ENCODE data around the gene SCUBE2.
"Not testable (repeated sequence)": the region's sequence is repeated elsewhere in the genome, so short reads cannot be mapped to it uniquely, and the experiment has no call there.

Gene SCUBE2

DNA sequence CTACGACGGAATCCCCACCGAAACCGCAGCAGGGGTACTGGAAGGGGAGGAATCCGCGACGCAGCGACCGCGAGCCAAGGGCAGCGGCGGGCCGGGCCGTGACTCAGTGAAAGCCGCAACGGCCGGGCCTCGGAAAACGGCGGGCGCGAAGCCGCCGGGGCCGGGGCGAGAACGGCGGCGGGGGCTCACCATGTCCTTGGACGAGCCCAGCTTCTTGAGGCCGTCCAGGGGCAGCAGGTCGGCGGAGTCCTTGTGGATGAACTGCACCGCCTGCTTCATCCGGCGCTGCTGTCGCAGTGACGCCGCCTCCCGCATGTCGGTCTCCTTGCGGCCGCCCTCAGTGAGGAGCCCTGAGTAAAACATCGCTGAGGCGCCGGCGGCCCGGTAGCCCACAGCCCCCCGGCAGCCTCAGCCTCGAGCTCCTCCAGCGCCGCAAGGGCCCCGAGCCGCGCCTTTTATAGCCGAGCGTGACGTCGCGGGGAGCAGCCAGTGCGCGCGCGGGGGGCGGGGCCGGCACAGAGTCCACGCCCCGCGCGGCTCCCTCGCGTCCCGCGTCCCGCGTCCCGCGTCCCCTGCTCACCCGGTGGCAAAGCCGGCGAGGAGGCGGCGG, 87.7 kb downstream of the SCUBE2 start, which contains the start of gene NRIP3:
Gene NRIP3 (minus strand): TSS at position 429 of the 610 bp plus-strand sequence. CDS start 66 bp downstream, at position 363.
- DNase-seq: peak; percentile 31 to 50 (median 44)

DNA sequence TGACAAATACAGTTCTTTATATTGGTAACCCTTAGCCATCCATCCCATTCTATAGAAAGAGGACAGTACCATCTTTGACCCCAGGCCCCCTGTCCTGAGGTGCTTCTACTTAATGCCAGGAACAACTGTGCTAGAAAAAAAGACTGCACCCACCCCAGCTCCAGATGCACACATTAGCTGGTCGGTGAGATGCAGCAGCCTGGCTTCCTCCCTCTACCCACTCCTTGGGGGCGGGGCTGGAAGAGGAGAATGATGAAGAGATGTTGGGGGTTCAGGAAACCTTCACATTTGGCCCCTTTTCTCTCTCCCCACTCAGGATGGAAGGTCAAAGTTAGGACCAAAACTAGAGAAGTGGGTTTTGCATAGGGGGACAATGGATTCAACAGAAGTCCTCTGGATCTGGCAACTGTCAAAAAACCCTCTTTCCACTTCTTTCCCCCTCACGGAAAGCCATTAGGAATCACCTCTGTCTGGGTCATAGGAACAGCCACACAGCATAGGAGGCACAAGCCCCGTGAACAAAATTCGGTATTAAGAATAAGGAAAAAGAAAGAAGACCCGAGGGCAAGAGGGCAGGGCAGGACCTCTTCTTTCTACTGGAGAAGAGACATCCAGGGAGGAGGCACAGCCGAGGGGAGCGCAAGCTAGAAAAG, 88.4 kb downstream of the SCUBE2 start:
- no peak for DNase-seq

DNA sequence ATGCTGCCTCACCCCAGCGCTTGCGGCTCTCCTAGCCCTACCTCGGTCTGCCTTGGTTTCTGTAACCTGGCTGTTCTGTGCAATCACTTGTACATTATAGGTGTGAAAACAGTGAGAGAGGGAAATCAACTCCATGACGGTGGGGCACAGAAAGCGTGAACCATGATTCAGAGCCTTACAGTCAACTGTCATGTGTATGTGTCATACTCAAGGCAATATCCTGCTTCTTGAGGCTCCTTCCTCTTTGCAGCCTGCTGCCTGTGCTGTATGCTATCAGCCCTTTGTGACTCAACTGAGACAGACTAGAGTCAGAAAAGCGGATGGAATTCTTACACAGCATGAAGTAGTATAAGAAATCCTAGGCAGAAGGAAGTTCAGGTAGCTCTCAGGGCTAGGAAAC, 89.7 kb downstream of the SCUBE2 start:
- DNase-seq: no peak

DNA sequence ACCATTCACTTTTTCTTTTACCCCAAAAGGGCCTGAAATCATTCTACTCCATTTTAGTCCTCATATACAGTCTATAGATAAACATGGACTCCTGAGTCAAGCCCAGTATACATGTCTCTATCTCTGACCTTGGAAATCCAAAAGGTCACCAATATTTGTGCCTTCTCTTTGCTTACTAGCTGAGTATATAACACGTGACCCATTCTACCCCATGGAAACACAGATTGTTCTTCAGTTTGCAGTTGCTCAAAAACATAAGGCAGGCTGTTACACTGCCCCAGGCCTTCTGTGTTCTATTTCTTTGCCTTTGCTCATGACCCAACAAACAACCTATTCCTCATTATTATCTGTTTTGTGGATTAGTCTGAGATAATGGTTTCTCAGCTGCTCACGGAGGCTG, 93.4 kb downstream of the SCUBE2 start:
- no peak for DNase-seq

DNA sequence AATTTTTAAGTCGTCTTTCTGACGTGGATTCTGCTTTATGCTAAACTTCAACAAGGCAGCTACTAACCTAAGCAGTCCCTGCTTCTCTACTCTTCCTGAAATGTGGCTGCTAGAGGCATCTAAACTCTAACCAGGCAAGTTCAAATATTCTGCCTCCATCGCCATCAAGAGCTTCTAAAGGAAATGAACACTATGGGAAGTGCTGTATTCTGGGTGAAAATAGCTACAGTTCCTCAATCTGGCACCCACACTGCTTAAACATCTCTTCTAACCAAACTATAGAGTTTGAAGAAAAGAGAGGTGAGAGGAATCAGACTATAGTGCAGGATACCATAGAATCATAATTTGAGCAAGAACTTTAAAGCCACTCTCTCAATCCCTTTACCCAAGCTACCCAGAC, 93.9 kb downstream of the SCUBE2 start:
- no peak for DNase-seq

DNA sequence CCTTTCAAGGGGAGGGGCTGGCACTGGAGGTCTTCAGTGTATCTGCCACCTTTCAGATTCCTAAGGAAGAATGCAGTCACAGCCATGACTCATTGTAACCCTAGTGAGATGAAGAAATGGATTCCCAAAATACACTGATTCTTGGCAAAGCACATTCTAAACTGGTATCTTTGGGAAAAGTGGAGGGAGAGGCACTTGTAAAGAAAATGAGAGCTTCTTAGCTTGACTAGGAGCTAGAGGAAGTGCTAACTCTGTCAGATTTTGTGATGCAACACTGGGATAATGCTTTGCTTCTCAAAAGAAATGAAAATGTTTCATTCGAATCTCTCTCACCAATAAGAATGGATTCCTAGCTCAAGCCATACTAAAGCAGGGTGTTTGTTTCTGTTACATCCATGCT, 101.9 kb downstream of the SCUBE2 start:
- DNase-seq: no peak

DNA sequence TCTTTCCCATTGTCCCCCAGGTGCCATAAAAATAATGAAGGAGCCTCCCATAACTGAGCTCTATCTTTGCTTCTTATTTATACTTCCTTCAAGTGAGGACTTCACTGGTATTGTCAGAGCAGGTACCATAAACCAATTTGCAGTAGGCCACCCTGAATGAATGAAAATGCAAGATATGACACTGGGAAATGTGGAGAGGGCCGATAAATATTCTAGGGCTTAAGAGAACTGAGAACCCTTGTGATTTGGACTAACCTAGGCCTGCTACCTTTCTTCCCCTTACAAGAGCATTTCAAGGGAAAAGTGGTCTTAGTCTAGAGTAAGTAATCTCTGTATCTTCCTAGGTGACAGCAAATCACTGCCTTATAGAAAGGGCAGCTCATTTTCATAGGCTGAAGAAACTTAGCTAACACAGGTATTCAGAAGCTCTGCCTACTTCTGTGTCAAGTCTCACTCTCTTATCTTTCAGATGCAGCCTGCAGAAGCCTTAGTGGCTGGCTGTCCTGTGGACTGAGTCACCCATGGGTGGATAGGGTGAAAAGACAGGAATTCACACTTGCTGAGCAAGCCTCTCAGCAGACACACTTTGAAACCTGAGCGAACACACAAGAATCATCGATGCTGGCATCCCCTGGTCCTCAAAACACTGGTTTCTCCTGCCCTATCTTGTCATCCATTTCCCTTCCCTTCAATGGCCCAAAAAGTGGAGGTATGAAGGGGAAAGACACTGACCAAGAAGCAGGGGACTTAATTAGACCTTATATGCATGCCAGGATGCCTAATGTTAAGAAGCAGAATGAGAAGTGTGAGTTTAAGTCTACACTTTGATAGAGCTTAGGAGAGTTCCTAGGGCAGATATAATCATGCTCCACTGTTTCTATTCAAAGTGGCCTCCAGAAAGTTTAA, 102.8 kb downstream of the SCUBE2 start:
- no peak for DNase-seq

DNA sequence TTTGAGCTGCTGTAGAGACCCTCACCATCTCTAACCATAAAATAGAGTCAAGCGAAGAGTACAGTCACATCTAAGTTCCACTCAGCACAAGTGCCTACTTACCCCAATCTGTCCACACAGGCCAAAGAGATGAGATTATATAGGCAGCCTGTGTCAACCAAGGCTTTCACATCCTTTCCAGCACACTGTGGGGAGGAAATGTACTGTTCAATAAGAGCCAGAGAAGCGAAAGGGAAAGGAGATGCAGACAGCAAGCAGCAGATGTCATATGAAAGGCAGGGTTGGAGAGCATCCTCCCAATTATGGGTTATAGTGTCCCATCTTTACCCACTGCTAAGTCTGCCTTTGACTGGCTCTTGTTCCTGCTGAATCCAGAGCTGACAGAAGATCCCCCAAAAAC, 104.0 kb downstream of the SCUBE2 start:
- no peak for DNase-seq

DNA sequence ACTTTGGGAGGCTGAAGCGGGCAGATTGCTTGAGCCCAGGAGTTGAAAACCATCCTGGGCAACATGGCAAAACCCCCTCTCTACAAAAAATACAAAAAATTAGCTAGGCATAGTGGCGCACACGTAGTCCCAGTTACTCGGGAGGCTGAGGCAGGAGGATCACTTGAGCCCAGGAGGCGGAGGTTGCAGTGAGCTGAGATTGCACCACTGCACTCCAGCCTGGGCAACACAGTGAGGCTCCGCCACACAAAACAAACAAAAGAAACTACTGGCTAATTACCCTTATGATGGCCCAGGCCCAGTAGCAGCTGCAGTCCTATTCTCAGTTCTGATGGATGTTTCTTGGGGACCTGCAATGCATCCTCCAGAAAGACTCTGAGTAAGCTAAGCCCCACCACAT, 104.6 kb downstream of the SCUBE2 start:
- DNase-seq: not testable (repeated sequence)

DNA sequence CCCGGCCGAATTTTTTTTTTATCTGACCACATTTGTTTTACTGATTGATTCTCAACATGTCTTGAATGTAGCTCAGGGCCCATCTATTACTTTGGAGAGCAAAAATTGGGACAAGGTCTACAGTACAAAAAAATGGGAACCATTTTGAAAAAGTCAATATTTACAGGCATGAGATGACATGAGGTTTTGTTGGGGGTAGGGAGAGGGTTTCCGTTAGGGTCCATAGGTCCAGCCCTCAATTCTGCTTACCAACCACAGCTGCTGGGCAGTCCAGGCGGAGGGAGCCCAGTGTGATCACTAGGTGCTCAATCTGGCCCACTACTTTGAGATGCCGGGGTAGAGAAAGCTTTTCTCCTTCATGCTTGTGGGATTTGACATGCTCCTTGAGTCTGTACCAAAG, 105.9 kb downstream of the SCUBE2 start:
- no peak for DNase-seq

DNA sequence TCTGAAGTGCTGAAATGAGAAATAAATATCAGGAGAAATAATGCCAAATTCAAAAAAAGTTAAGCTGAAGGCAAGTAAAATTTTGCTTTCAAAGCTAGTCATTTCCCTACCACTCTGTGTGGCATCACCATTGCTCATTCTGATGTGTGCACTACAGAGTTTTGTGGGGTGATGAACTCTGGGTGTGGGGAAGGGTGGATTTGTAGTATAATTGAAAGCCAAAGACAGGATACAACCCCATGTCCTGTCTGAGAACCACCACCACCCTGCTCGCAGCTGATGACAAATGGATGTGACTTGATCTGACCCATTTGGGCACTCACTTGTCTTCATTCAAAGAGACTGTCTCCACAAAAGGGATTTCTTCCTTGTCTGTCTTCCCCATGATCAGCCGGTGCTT, 107.8 kb downstream of the SCUBE2 start:
- no peak for DNase-seq

DNA sequence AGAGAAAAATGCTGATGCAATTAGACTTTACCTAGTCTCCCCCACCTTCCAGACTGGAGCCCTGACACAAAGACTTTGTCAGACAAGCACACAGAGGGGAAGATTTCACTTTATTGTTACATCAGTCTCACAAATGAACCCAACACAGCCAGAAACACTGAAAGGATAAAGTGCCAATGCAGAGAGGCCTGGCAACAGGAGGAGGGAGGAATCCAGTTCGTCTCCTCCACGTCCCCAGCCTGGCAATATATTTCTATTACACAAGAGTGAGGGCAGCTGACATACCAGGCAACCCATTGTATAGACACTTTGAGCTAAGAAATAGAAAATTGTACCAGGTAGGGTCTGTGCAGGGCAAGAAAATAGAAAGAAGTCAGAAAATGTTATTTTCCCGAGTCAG, 110.9 kb downstream of the SCUBE2 start:
- DNase-seq: no peak

DNA sequence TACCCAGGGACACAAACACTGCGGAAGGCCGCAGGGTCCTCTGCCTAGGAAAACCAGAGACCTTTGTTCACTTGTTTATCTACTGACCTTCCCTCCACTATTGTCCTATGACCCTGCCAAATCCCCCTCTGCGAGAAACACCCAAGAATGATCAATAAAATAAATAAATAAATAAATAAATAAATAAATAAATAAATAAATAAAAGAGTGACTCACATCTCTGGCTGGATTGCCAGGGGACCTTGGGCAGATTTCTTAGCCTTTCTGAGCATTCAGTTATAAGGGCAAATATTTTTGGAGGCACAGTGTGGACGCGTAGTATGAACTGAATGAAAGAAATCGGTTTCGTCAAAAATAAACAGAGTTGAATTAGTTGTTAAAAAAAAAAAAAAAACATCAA, 112.0 kb downstream of the SCUBE2 start:
- DNase-seq: not testable (repeated sequence)

DNA sequence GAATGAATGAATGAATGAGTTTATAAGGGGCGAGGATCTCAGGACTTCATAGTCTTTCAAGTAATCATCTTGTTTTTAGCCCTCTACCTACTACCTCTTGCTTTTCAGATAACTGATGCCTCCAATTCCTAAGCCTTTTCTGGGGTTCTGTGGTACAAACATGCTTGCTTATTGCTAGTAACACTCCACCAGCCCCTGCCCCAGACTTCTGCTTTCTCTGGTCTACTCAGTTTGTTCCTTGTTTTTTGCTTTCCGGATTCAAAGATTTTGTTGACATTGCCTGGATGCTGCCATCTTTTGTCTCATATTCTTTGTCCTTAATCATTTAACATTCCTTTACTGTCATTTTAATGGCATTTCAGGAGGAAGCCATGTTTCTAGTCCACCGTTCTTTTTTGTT, 118.3 kb downstream of the SCUBE2 start:
- no peak for DNase-seq

DNA sequence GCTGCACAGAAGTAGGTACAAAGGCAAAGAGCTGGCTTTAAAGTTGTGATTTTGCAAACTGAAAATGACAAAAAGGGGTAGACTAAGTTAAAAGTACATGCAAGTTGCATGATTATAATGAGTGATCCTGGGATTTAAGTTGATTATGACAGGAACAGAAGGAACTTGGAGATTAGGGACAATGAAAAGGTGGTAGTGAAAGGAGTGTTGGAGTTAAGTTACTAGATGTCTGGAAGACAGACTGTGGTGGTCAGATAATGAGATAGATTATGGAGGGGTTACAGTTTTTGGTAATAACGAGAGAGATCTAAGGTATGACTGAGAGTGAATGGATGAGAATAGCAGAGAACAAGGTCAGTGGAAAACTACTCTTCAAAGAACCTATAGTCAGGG, 119.5 kb downstream of the SCUBE2 start:
- DNase-seq: no peak

DNA sequence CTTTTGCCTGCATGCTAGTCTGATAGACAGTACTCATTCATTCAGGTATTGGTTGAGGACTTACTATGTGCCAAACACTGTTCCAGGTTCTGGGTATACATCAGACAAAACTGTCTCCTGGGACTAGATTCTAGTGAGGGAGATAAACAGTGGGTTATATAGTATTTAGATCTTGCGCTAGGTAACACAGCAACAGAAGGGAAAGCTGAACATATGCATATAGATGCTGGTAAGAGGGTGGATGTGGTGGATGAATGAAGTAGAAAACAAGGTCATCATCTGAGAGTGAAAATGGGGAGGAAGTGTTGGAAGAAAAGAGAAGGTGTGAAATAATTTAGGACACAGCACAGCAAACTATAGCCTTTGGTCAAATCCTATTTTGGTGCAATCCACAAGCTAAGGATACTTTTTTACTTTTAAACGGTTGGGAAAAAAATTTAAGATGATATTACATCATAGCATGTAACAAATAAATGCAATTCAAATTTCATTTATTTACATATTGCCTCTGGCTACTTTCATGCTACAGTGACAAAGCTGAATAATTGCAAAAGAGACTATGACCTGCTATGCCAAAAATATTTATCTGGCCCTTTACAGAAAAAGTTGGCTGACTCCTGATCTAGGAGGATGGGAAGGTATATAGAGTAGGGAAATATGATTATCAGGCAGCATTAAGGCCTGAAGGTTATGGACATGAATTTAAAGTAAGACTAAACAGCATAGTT, 120.0 kb downstream of the SCUBE2 start:
- DNase-seq: no peak

All from activated CD4-positive, CD25-positive, alpha-beta regulatory T cell (primary cell).